ENCODE results near the gene RPL22.

DNA sequence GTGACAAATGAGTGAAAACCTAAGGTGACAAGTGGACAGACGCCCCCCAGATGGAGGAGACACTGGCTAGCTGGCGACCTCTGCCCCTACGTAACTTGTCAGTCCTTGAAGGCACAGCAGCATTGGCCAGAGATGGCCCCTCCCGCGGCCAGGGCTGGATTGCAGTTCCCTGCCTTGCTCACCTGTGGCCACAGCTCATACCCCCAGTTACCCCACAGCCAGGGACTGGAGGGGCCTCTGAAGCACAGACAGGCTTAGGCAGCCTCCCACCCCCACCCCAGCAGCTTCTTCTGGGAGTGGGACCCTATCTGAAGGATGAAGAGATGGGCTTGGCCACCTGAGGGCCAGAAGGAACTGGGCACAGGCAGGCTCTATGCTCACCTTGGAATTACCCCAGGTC lies 48.3 kb upstream of the RPL22 start:
- TF ChIP-seq YY1 (IDR thresholded peaks at IDR 0.05; ENCODE audit: insufficient read depth, insufficient read length): no peak
- TF ChIP-seq ZNF274 (IDR thresholded peaks at IDR 0.05; ENCODE audit: low read depth, low read length): no peak
- TF ChIP-seq SUZ12 (IDR thresholded peaks at IDR 0.05; ENCODE audit: extremely low read depth, insufficient read depth, insufficient read length): no peak
